ENCODE results near the gene ADCK2.
"Not testable (repeated sequence)": the region's sequence is repeated elsewhere in the genome, so short reads cannot be mapped to it uniquely, and the experiment has no call there.

Gene ADCK2

GRCh38 chr7:140689199-140690152 is 16.7 kb downstream of the ADCK2 start:
- DNase-seq (ENCODE audit: insufficient read length, low spot score) (no peak), FAIRE-seq (no peak)

GRCh38 chr7:140691376-140692045 is 18.8 kb downstream of the ADCK2 start:
- no peak for DNase-seq (ENCODE audit: insufficient read length, low spot score)
- no peak for TF ChIP-seq SPI1 (IDR thresholded peaks at IDR 0.05; ENCODE audit: low read depth, low read length)
- no peak for TF ChIP-seq POU2F2 (IDR thresholded peaks at IDR 0.05; ENCODE audit: low read depth, low read length)
- TF ChIP-seq TAF1 (IDR thresholded peaks at IDR 0.05; ENCODE audit: low read depth, low read length): no peak
- TF ChIP-seq PAX5 (IDR thresholded peaks at IDR 0.05; ENCODE audit: insufficient read depth, low read length, severe bottlenecking): no peak
- no peak for TF ChIP-seq POLR2AphosphoS5 (IDR thresholded peaks at IDR 0.05; ENCODE audit: low read depth, low read length)
- TF ChIP-seq POLR2A (IDR thresholded peaks at IDR 0.05; ENCODE audit: low read depth, low read length): no peak
- FAIRE-seq: no peak

More at GRCh38 chr7:140689199-140690152, 16.7 kb downstream of the ADCK2 start:
- no peak for TF ChIP-seq PAX5 (IDR thresholded peaks at IDR 0.05; ENCODE audit: insufficient read depth, low read length, severe bottlenecking)
- TF ChIP-seq POLR2AphosphoS5 (IDR thresholded peaks at IDR 0.05; ENCODE audit: low read depth, low read length): no peak
- no peak for TF ChIP-seq TAF1 (IDR thresholded peaks at IDR 0.05; ENCODE audit: low read depth, low read length)
- TF ChIP-seq POLR2A (IDR thresholded peaks at IDR 0.05; ENCODE audit: low read depth, low read length): no peak
- no peak for TF ChIP-seq SPI1 (IDR thresholded peaks at IDR 0.05; ENCODE audit: low read depth, low read length)
- no peak for TF ChIP-seq POU2F2 (IDR thresholded peaks at IDR 0.05; ENCODE audit: low read depth, low read length)

- not testable (repeated sequence) for FAIRE-seq
Measured at GRCh38 chr7:140693849-140694248, 21.1 kb downstream of the ADCK2 start.

GRCh38 chr7:140694592-140694991 is 21.8 kb downstream of the ADCK2 start:
- TF ChIP-seq PAX5 (IDR thresholded peaks at IDR 0.05; ENCODE audit: insufficient read depth, low read length, severe bottlenecking) (no peak), POU2F2 (IDR thresholded peaks at IDR 0.05; ENCODE audit: low read depth, low read length) (no peak), POLR2AphosphoS5 (IDR thresholded peaks at IDR 0.05; ENCODE audit: low read depth, low read length) (no peak), SPI1 (IDR thresholded peaks at IDR 0.05; ENCODE audit: low read depth, low read length) (no peak), TAF1 (IDR thresholded peaks at IDR 0.05; ENCODE audit: low read depth, low read length) (no peak), POLR2A (IDR thresholded peaks at IDR 0.05; ENCODE audit: low read depth, low read length) (no peak)
- DNase-seq (ENCODE audit: insufficient read length, low spot score) (no peak), FAIRE-seq (no peak)

More at GRCh38 chr7:140693849-140694248, 21.1 kb downstream of the ADCK2 start:
- not testable (repeated sequence) for DNase-seq (ENCODE audit: insufficient read length, low spot score)

- TF ChIP-seq POLR2AphosphoS5 (IDR thresholded peaks at IDR 0.05; ENCODE audit: low read depth, low read length) (no peak), POU2F2 (IDR thresholded peaks at IDR 0.05; ENCODE audit: low read depth, low read length) (no peak), SPI1 (IDR thresholded peaks at IDR 0.05; ENCODE audit: low read depth, low read length) (no peak), TAF1 (IDR thresholded peaks at IDR 0.05; ENCODE audit: low read depth, low read length) (no peak), POLR2A (IDR thresholded peaks at IDR 0.05; ENCODE audit: low read depth, low read length) (no peak), PAX5 (IDR thresholded peaks at IDR 0.05; ENCODE audit: insufficient read depth, low read length, severe bottlenecking) (no peak)
- DNase-seq (ENCODE audit: insufficient read length, low spot score) (no peak), FAIRE-seq (no peak)
Measured at GRCh38 chr7:140695381-140695780, 22.6 kb downstream of the ADCK2 start.

- no peak for FAIRE-seq
- no peak for TF ChIP-seq SPI1 (IDR thresholded peaks at IDR 0.05; ENCODE audit: low read depth, low read length)
- no peak for TF ChIP-seq PAX5 (IDR thresholded peaks at IDR 0.05; ENCODE audit: insufficient read depth, low read length, severe bottlenecking)
- TF ChIP-seq POLR2A (IDR thresholded peaks at IDR 0.05; ENCODE audit: low read depth, low read length): no peak
- TF ChIP-seq POU2F2 (IDR thresholded peaks at IDR 0.05; ENCODE audit: low read depth, low read length): no peak
- TF ChIP-seq POLR2AphosphoS5 (IDR thresholded peaks at IDR 0.05; ENCODE audit: low read depth, low read length): no peak
- TF ChIP-seq TAF1 (IDR thresholded peaks at IDR 0.05; ENCODE audit: low read depth, low read length): no peak
- DNase-seq (ENCODE audit: insufficient read length, low spot score): peak; percentile 90
Measured at GRCh38 chr7:140696024-140696679, 23.4 kb downstream of the ADCK2 start.

- peak; percentile 81 for DNase-seq (ENCODE audit: insufficient read length, low spot score)
- TF ChIP-seq POLR2A (IDR thresholded peaks at IDR 0.05; ENCODE audit: low read depth, low read length) (peak; percentile 82), PAX5 (IDR thresholded peaks at IDR 0.05; ENCODE audit: insufficient read depth, low read length, severe bottlenecking) (peak; percentile 17), POLR2AphosphoS5 (IDR thresholded peaks at IDR 0.05; ENCODE audit: low read depth, low read length) (peak; percentile 75), SPI1 (IDR thresholded peaks at IDR 0.05; ENCODE audit: low read depth, low read length) (no peak), TAF1 (IDR thresholded peaks at IDR 0.05; ENCODE audit: low read depth, low read length) (peak; percentile 52), POU2F2 (IDR thresholded peaks at IDR 0.05; ENCODE audit: low read depth, low read length) (no peak; the same call in 1 of the 2 replicates)
- FAIRE-seq: peak; percentile 95
Measured at GRCh38 chr7:140696680-140697446, 24.1 kb downstream of the ADCK2 start, which contains the start of gene NDUFB2. NDUFB2 (plus strand) TSS chr7:140696708; CDS start chr7:140696745, 37 bp downstream.

GRCh38 chr7:140697447-140698143 is 24.9 kb downstream of the ADCK2 start:
- FAIRE-seq (peak; percentile 23), DNase-seq (ENCODE audit: insufficient read length, low spot score) (no peak)
- TF ChIP-seq POLR2AphosphoS5 (IDR thresholded peaks at IDR 0.05; ENCODE audit: low read depth, low read length) (no peak), POLR2A (IDR thresholded peaks at IDR 0.05; ENCODE audit: low read depth, low read length) (no peak), POU2F2 (IDR thresholded peaks at IDR 0.05; ENCODE audit: low read depth, low read length) (no peak), PAX5 (IDR thresholded peaks at IDR 0.05; ENCODE audit: insufficient read depth, low read length, severe bottlenecking) (no peak), TAF1 (IDR thresholded peaks at IDR 0.05; ENCODE audit: low read depth, low read length) (no peak), SPI1 (IDR thresholded peaks at IDR 0.05; ENCODE audit: low read depth, low read length) (no peak)

Measured in GM12891 (cell line).